ENCODE measurements around the gene SMC6.

DNA sequence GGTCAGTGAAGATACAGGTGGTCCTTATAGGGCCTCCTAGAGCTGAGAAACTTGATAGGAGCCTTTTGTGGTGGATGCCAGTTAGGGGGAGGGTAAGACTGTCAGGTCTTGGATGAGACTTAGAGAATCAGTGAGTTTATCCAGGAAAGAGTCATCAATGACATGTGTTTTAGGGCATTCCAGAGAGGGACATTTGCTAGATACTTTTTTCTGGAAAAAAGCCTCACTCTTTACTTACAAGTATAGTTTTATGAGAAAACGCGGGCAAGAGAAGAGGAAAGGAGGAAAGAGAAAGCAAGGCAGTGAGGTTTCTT, 38.2 kb upstream of the SMC6 start:
- TF ChIP-seq ZNF274 (IDR thresholded peaks at IDR 0.05; ENCODE audit: low read depth, low read length) (no peak), YY1 (IDR thresholded peaks at IDR 0.05; ENCODE audit: insufficient read depth, insufficient read length) (no peak)
